ENCODE measurements around the gene CPEB4.

DNA sequence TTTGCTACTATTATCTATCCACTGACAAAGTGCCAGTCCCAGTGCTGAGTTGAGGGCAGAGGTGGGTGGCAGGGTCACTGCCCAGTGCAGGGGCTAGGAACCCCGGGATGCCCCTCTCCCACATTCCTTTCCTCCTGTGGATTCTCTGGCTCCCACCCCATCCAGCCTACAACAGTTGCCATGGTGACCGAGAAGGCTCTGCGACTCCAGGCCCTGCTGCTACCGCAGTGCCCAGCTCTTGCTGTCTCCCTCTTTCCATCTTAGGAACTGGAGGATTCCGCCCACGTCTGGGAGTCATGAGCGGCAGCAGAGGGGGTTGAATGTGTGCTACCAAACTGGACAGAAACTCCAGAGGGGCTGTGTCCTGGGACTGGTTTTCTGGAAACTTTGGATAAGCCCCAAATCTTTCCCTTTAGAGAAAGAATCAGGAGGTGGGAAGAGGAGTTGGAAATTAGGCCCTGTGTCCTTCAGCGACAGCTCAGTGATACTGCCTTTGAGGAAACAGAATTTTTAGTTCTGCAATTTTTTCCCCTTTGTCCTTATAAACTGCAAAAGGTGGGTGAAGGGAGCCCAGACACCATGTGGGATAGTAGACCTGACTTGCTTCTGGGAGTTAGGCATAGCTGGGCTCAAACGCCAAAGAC, 80.1 kb downstream of the CPEB4 start:
- TF ChIP-seq, protein P1, sequence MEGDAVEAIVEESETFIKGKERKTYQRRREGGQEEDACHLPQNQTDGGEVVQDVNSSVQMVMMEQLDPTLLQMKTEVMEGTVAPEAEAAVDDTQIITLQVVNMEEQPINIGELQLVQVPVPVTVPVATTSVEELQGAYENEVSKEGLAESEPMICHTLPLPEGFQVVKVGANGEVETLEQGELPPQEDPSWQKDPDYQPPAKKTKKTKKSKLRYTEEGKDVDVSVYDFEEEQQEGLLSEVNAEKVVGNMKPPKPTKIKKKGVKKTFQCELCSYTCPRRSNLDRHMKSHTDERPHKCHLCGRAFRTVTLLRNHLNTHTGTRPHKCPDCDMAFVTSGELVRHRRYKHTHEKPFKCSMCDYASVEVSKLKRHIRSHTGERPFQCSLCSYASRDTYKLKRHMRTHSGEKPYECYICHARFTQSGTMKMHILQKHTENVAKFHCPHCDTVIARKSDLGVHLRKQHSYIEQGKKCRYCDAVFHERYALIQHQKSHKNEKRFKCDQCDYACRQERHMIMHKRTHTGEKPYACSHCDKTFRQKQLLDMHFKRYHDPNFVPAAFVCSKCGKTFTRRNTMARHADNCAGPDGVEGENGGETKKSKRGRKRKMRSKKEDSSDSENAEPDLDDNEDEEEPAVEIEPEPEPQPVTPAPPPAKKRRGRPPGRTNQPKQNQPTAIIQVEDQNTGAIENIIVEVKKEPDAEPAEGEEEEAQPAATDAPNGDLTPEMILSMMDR (IDR thresholded peaks at IDR 0.05) = no peak
- no peak for TF ChIP-seq POLR2A (IDR thresholded peaks at IDR 0.05)
